Measurements from ENCODE around the gene NXNL2. TPM values are rescaled to one million over a fixed set of nuclear protein-coding genes. Genes with fewer than 3 reads are reported as not detected.

The NXNL2 gene
- total RNA-seq, 1 experiment from 2014 or later, result 2.2 TPM

GRCh38 chr9:88502552-88503034 lies 32.4 kb upstream of the NXNL2 start (continued):
- no peak for TF ChIP-seq ARID4B (CRISPR knock-in tag; IDR thresholded peaks at IDR 0.05; ENCODE audit: borderline replicate concordance)
- no peak for TF ChIP-seq MYBL2 (CRISPR knock-in tag; IDR thresholded peaks at IDR 0.05)
- TF ChIP-seq IRF1 (CRISPR knock-in tag; IDR thresholded peaks at IDR 0.05), result no peak
- no peak for TF ChIP-seq FOXJ3 (CRISPR knock-in tag; IDR thresholded peaks at IDR 0.05; ENCODE audit: borderline replicate concordance)

GRCh38 chr9:88503081-88503844 lies 31.7 kb upstream of the NXNL2 start:
- TF ChIP-seq STAT6 (CRISPR knock-in tag; conservative IDR thresholded peaks at IDR 0.05; ENCODE audit: low read depth) (no peak), TP53 (CRISPR knock-in tag; IDR thresholded peaks at IDR 0.05) (no peak), ZNF232 (CRISPR knock-in tag; IDR thresholded peaks at IDR 0.05) (no peak), E2F5 (CRISPR knock-in tag; IDR thresholded peaks at IDR 0.05) (no peak), FOXJ3 (CRISPR knock-in tag; IDR thresholded peaks at IDR 0.05; ENCODE audit: borderline replicate concordance) (no peak)
- Mint-ChIP-seq H3K27me3 (ENCODE audit: low read depth) (no peaks in the 10 kb centered on the region), H3K4me1 (peaks cover 19% of the 10 kb centered on the region), H3K27ac (peak overlapping the region; percentile 4; the same call in 1 of the 2 replicates), H3K36me3 (peaks cover 4% of the 10 kb centered on the region; the same call in 1 of the 2 replicates), H3K4me3 (no peak overlapping the region), H3K9me3 (no peaks in the 10 kb centered on the region; the same call in 1 of the 2 replicates)
- ChIA-PET POLR2A (no interaction called here), CTCF (no interaction called here)
- ATAC-seq (peak; percentile 28), DNase-seq (ENCODE audit: low spot score) (no peak)

- Mint-ChIP-seq H3K27ac (no peak overlapping the region), H3K4me1 (peaks cover 19% of the 10 kb centered on the region), H3K9me3 (peaks cover 8% of the 10 kb centered on the region), H3K36me3 (peaks cover 8% of the 10 kb centered on the region), H3K4me3 (no peak overlapping the region), H3K27me3 (ENCODE audit: low read depth) (no peaks in the 10 kb centered on the region; the same call in 1 of the 2 replicates)
- POLR2A ChIA-PET, result no interaction called here
- no peak for ATAC-seq
- CTCF ChIA-PET, result no interaction called here
- DNase-seq (ENCODE audit: low spot score), result no peak
- TF ChIP-seq GABPB1 (CRISPR knock-in tag; IDR thresholded peaks at IDR 0.05) (no peak), PRRX2 (CRISPR knock-in tag; IDR thresholded peaks at IDR 0.05) (no peak), FOXP4 (CRISPR knock-in tag; IDR thresholded peaks at IDR 0.05) (no peak), GTF2I (CRISPR knock-in tag; conservative IDR thresholded peaks at IDR 0.05) (no peak), ZSCAN18 (CRISPR knock-in tag; IDR thresholded peaks at IDR 0.05) (no peak), GRHL2 (CRISPR knock-in tag; IDR thresholded peaks at IDR 0.05; ENCODE audit: insufficient replicate concordance, severe bottlenecking) (no peak), TCF7 (CRISPR knock-in tag; IDR thresholded peaks at IDR 0.05; ENCODE audit: low read depth) (no peak)
These were observed 30.9 kb upstream of the NXNL2 start for GRCh38 chr9:88503845-88504764.

All from WTC11 (cell line).